Measurements from ENCODE around the gene KCNJ4.
"Not testable (repeated sequence)": the region's sequence is repeated elsewhere in the genome, so short reads cannot be mapped to it uniquely, and the experiment has no call there.

The KCNJ4 gene

GRCh38 chr22:38404419-38404818, 50.6 kb downstream of the KCNJ4 start:
- ATAC-seq, result no peak
- Mint-ChIP-seq H3K4me3 (no peak overlapping the region), H3K27me3 (no peaks in the 10 kb centered on the region), H3K27ac (no peak overlapping the region), H3K9me3 (no peaks in the 10 kb centered on the region), H3K36me3 (ENCODE audit: low read depth) (no peaks in the 10 kb centered on the region), H3K4me1 (peaks cover 3% of the 10 kb centered on the region)
- no peak for DNase-seq

- Mint-ChIP-seq H3K4me3 (no peak overlapping the region), H3K27ac (no peak overlapping the region), H3K4me1 (peaks cover 4% of the 10 kb centered on the region), H3K9me3 (no peaks in the 10 kb centered on the region), H3K36me3 (ENCODE audit: low read depth) (no peaks in the 10 kb centered on the region), H3K27me3 (peaks cover 2% of the 10 kb centered on the region)
- no peak for DNase-seq
- ATAC-seq, result no peak
These were observed 51.2 kb downstream of the KCNJ4 start for GRCh38 chr22:38403812-38404211.

- no peaks in the 10 kb centered on the region for H3K36me3 Mint-ChIP-seq (ENCODE audit: low read depth)
- DNase-seq (no peak), ATAC-seq (no peak)
- no peaks in the 10 kb centered on the region for H3K9me3 Mint-ChIP-seq
- peaks cover 7% of the 10 kb centered on the region for H3K4me1 Mint-ChIP-seq
- peaks cover 3% of the 10 kb centered on the region for H3K27me3 Mint-ChIP-seq
- no peak overlapping the region for H3K4me3 Mint-ChIP-seq
- no peak overlapping the region for H3K27ac Mint-ChIP-seq
These were observed 52.8 kb downstream of the KCNJ4 start for GRCh38 chr22:38402204-38402603.

DNA sequence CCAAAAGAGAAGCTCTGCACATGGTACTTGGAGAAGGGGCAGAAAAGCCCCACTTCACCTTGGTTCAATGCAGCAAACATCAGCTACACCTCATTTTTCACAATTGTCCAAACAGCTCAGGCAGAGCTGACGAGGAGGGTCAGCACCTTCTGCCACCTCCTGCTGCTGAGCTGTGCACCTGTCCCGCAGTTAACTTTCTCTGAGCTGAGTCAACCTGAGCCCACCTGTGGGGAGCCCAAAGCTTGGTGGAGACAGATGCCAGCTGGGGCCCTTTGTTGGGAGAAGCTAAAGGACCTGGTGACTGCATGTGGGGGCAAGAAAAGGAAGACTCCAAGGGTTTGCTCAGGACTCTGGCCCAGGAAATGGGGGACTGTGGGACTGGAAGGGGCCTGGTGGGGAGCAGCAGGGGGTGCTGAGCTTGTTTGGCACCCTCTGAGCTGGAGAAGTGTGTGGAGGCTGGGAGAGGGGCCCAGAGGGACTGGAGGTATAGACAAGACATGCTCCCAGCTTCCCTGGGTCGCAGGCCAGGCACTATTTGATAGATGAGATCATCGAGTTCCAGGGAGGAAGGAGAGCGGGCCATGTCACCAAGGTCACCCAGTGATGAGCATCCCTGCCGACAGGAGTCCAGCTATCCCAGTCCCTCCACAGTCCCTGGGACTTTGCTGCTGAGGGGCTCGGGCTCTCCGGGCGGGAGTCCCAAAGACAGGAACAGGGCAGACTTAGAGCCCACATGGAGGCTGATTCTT, 53.5 kb downstream of the KCNJ4 start:
- no peak for ATAC-seq
- Mint-ChIP-seq H3K27me3 (peaks cover 4% of the 10 kb centered on the region), H3K9me3 (no peaks in the 10 kb centered on the region), H3K27ac (no peak overlapping the region), H3K36me3 (ENCODE audit: low read depth) (no peaks in the 10 kb centered on the region), H3K4me1 (peaks cover 14% of the 10 kb centered on the region), H3K4me3 (no peak overlapping the region)
- no peak for DNase-seq

DNA sequence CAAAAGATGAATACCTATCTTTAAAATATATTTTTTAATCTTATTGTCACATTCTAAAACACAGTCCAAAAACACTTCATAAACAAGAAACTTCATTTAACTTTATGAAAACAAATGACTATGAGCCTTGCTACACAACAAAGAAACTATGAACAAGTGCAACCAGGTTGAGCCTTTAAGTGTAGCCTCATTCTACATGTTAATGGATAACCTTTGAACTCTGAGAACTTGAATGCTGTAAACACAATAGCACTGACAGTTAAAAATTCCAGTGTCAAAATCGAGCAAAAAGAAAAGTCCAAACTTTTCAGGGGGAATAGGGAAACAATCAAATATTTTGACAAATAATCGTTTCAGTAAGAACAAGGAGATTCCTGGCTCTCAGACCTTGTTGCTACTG, 54.7 kb downstream of the KCNJ4 start:
- not testable (repeated sequence) for H3K4me3 Mint-ChIP-seq; ATAC-seq; DNase-seq; H3K9me3 Mint-ChIP-seq; H3K27ac Mint-ChIP-seq; H3K36me3 Mint-ChIP-seq (ENCODE audit: low read depth)
- Mint-ChIP-seq H3K4me1 (peaks cover 26% of the 10 kb centered on the region), H3K27me3 (peaks cover 10% of the 10 kb centered on the region)

- Mint-ChIP-seq H3K36me3 (ENCODE audit: low read depth) (no peaks in the 10 kb centered on the region), H3K27me3 (peaks cover 10% of the 10 kb centered on the region), H3K4me1 (peaks cover 39% of the 10 kb centered on the region), H3K27ac (peak overlapping the region; percentile 65), H3K9me3 (no peaks in the 10 kb centered on the region), H3K4me3 (peak overlapping the region; percentile 79)
- ATAC-seq (peak; percentile 67), DNase-seq (peak; percentile 83)
These were observed 56.2 kb downstream of the KCNJ4 start for GRCh38 chr22:38398609-38399461.

- H3K27ac Mint-ChIP-seq, result not testable (repeated sequence)
- peaks cover 45% of the 10 kb centered on the region for H3K4me1 Mint-ChIP-seq
These were observed 56.8 kb downstream of the KCNJ4 start for GRCh38 chr22:38398181-38398608.

GRCh38 chr22:38397189-38398085, 57.6 kb downstream of the KCNJ4 start:
- peaks cover 52% of the 10 kb centered on the region for H3K4me1 Mint-ChIP-seq
- DNase-seq (no peak), ATAC-seq (no peak)
- H3K4me3 Mint-ChIP-seq, result peak overlapping the region; percentile 79
- no peaks in the 10 kb centered on the region for H3K9me3 Mint-ChIP-seq
- H3K27me3 Mint-ChIP-seq, result peaks cover 10% of the 10 kb centered on the region
- H3K27ac Mint-ChIP-seq, result peak overlapping the region; percentile 22
- H3K36me3 Mint-ChIP-seq (ENCODE audit: low read depth), result no peaks in the 10 kb centered on the region

More at GRCh38 chr22:38398181-38398608, 56.8 kb downstream of the KCNJ4 start:
- H3K36me3 Mint-ChIP-seq (ENCODE audit: low read depth); H3K9me3 Mint-ChIP-seq: not testable (repeated sequence)
- H3K27me3 Mint-ChIP-seq, result peaks cover 10% of the 10 kb centered on the region
- peak overlapping the region; percentile 79 for H3K4me3 Mint-ChIP-seq
- peak; percentile 55 for DNase-seq
- ATAC-seq, result peak; percentile 29

DNA sequence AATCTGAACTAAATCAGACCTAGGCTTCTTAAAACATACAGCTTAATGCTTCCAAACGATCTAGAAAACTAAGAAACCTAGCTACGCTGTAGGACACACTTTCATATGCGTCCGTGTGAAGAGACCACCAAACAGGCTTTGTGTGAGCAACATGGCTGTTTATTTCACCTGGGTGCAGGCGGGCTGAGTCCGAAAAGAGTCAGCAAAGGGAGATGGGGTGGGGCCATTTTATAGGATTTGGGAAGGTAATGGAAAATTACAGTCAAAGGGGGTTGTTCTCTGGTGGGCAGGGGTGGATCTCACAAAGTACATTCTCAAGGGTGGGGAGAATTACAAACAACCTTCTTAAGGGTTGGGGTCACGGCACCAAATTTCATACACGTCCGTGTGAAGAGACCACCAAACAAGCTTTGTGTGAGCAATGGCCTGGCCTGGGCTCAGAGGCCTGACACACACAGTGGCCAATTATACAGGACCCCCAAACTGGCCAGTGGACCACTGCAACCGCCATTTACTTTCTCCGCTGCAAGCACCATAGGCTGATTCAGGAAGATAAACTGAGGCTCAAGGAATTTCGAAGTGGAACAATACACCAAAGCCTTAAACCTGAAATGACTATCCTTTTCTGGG, 58.4 kb downstream of the KCNJ4 start:
- not testable (repeated sequence) for H3K9me3 Mint-ChIP-seq; ATAC-seq; H3K36me3 Mint-ChIP-seq (ENCODE audit: low read depth); DNase-seq; H3K27ac Mint-ChIP-seq
- Mint-ChIP-seq H3K27me3 (peaks cover 10% of the 10 kb centered on the region), H3K4me1 (peaks cover 53% of the 10 kb centered on the region), H3K4me3 (peak overlapping the region; percentile 79)

GRCh38 chr22:38395944-38396343, 59.1 kb downstream of the KCNJ4 start:
- H3K36me3 Mint-ChIP-seq (ENCODE audit: low read depth); H3K9me3 Mint-ChIP-seq; H3K27ac Mint-ChIP-seq; DNase-seq: not testable (repeated sequence)
- H3K4me1 Mint-ChIP-seq, result peaks cover 55% of the 10 kb centered on the region
- H3K27me3 Mint-ChIP-seq, result peaks cover 10% of the 10 kb centered on the region
- ATAC-seq, result peak; percentile 25
- peak overlapping the region; percentile 79 for H3K4me3 Mint-ChIP-seq

GRCh38 chr22:38394929-38395624, 59.9 kb downstream of the KCNJ4 start:
- DNase-seq; H3K9me3 Mint-ChIP-seq; ATAC-seq; H3K36me3 Mint-ChIP-seq (ENCODE audit: low read depth): not testable (repeated sequence)
- peak overlapping the region; percentile 79 for H3K4me3 Mint-ChIP-seq
- H3K27ac Mint-ChIP-seq, result peak overlapping the region; percentile 8
- peaks cover 58% of the 10 kb centered on the region for H3K4me1 Mint-ChIP-seq
- H3K27me3 Mint-ChIP-seq, result peaks cover 10% of the 10 kb centered on the region

- H3K27me3 Mint-ChIP-seq; DNase-seq; H3K36me3 Mint-ChIP-seq (ENCODE audit: low read depth); H3K27ac Mint-ChIP-seq; H3K4me3 Mint-ChIP-seq; H3K9me3 Mint-ChIP-seq; ATAC-seq: not testable (repeated sequence)
- H3K4me1 Mint-ChIP-seq, result peaks cover 39% of the 10 kb centered on the region
These were observed 65.6 kb downstream of the KCNJ4 start for GRCh38 chr22:38389428-38389818.
